Measurements from ENCODE around the gene C3orf20.

The C3orf20 gene

DNA sequence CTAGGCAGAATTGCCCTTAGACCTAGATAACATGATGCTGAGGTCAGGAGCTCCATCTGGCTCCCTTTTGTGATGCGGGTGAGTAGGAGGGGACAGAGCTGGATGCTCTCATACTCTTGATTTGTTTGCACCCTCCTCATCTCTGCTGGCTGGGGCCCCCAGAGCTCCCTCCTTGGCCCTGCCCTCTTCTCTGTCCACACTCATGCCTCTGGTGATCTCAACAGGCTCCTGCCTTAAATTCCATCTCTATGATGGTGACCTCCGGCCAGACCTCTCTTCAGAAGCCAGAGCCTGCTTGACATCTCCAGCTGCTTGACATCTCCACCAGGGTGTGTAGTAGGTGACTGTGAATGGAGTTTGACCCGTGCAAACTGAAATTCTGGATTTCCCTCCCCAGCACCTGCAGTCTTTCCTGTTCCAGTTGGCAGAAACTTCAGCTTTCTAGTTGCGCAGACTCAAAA is 139.5 kb downstream of the C3orf20 start:
- no peak for DNase-seq (ENCODE audit: low read depth)

DNA sequence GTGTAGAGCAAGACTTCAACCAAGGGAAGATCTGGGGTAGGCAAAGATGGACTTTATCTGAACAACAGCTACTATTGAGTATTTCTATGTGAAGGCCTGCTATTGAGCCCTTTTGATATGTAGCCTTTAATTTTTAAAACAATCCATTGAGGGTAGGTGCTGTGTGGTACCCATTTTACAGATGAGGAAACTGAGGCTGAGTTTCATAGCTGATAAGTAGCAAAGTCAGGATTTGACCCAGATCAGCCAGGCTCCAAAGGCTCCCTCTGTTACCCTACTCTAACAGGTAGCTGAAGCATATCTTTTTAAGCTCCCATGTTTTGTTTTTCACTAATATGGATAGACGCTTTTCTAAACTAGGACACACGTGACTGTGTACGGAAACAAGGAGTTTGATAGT is 141.4 kb downstream of the C3orf20 start:
- no peak for DNase-seq (ENCODE audit: low read depth)

GRCh38 chr3:14818804-14819500 is 144.0 kb downstream of the C3orf20 start, which contains the start of gene FGD5:
Gene FGD5, plus strand, starts transcription at chr3:14818962. Its CDS starts 110 bp downstream, at chr3:14819072.
- DNase-seq (ENCODE audit: low read depth) = no peak

DNA sequence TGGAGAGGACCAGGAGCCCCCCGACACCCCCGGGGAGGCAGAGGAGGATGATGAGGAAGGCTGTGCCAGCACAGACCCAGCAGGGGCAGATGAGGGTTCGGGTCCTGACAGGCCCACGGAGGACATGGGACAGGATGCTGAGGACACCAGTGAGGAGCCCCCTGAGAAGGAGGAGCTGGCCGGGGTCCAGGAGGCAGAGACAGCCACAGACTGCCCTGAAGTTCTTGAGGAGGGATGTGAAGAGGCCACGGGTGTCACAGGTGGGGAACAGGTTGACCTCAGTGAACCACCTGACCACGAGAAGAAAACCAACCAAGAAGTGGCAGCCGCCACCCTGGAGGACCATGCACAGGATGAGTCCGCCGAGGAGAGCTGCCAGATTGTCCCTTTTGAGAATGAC is 144.7 kb downstream of the C3orf20 start:
- DNase-seq (ENCODE audit: low read depth) = no peak

DNA sequence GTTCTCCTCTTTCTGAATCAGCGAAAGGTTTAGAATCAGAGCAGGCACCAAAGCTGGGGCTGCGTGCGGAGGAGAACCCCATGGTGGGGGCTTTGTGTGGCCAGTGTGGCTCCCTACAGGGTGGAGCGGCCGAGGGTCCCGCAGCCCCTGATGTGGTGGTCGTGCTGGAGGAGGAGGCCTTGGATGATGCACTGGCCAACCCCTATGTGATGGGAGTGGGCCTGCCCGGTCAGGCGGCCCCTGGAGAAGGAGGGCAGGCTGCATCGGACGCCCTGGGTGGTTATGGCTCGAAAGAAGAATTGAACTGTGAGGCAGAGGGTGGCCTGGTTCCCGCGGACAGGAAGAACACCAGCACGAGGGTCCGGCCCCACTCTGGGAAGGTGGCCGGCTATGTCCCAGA is 145.2 kb downstream of the C3orf20 start:
- DNase-seq (ENCODE audit: low read depth) = no peak

DNA sequence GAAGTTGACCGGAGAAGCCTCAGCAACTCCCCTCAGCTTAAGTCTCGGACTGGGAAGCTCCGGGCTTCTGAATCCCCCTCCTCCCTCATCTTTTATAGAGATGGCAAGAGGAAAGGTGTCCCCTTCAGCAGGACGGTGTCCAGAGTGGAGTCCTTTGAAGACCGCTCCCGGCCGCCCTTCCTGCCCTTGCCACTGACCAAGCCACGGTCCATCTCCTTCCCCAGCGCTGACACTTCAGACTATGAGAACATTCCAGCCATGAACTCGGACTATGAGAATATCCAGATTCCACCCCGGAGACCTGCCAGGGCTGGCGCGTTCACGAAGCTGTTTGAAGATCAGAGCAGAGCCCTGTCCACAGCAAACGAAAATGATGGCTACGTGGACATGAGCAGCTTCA is 146.2 kb downstream of the C3orf20 start:
- DNase-seq (ENCODE audit: low read depth) = no peak

DNA sequence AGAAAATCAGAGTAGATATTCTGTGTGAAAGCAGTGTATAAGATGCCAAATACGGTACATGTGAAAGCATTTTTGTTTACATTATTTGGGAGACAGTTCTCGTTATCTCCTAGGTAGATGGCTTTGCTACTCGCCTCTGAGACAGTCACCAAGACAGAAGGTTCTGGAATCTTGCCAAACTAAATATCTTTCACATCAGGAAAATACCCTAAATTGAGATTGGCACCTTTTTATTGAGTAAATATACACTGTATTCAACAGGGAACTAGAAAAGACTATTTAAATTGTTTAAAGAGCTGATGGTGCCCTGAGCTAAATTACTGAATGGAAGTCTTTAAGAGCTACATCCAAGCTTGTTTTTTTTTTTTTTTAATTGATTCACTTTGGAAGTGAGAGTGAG is 147.2 kb downstream of the C3orf20 start:
- no peak for DNase-seq (ENCODE audit: low read depth)

Measured in activated T-cell treated with anti-CD3 and anti-CD28 coated beads for 1 hour (primary cell).